ENCODE results near the gene SAPCD1. TPM values are rescaled to one million over a fixed set of nuclear protein-coding genes. Genes with fewer than 3 reads are reported as not detected.

The SAPCD1 gene
- total RNA-seq, 2 donors from 2014 or later: 7.9 to 8.4 TPM

DNA sequence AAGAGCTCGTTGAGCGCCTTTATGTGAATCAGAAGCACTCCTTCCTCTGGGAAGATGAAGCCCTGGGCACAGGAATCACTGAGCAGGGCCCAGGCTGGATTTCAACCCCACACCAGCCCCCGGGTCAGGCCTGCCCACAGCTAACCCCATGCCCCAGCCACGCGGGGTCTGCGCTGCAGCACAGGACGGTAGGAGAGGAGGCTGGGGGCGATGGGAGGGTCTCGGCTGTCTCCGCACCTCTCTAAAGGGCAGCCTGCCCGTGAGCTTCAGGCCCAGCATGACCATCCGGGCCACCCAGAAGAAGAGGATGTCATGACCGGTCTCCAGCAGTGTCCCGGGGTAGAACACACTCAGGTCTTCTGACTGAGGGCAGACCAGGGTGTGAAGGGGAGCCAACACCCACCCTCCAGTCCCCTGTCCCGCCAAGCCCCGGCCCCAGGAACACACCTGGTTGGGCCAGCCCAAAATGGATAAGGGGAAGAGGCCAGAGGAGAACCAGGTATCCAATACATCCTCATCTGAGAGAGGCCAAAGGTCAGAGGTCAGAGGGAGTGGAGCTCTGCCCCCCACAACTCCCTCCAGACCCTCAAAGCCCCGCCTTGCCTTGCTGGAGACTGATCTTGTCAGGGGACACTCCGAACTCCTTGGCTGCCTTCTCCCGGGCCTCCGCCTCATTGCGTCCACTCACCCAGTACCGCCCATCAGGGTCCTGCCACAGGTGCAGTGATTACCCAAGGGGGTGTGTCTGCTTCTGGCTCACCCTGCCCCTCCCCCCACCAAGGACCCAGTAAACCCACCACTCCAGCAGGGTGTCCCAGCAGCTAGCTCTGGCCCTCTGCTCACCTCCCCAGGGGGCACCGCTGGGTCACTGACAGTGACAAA, 19.0 kb downstream of the SAPCD1 start:
- 93 to 96% methylated on average over 19 to 23 of the region's 23 CpGs for WGBS, 2 experiments (ENCODE audit: insufficient coverage in 1 of 2, insufficient read length in 1 of 2)
- peaks cover 44% of the 10 kb centered on the region for H3K36me3 Mint-ChIP-seq (ENCODE audit: low read depth)
- H3K9me3 ChIP-seq (ENCODE audit: control insufficient read depth, low read length): no peaks in the 10 kb centered on the region

DNA sequence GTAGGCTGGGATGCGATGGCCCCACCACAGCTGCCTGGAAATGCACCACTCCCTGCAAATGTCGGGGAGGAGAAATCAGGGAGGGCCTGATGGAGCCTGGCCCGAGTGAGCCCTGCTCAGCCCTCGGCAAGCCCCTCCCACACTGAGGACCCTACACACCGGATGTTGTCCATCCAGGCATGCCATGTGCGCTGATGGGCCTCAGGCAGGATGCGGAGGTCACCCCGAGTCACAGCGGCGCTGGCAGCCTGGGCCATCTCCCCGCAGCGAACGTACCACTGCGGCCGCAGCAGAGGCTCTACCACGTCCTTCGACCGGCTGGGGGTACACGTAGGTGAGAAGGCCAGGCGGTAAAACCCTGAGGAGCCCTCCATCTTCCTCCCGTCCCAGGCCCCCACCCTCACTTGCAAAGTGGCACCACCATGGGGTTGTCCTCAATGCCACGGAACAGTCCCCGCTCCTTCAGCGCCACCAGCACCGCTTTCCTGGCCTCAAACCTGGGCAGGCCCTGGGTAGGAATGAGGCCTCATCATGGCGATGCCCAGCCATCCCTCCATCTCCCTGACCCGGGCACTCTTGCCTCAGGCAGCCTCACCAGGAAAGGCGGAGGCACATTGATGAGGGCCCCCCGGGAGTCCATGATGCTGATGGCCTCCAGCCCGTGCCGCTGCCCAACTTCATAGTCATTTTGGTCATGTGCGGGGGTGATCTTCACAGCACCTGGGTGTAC, 19.8 kb downstream of the SAPCD1 start:
- Histone ChIP-seq H3K4me3 (ENCODE audit: low read length) (no peak overlapping the region), H3K27ac (ENCODE audit: low read depth, low read length) (no peak overlapping the region), H3K36me3 (ENCODE audit: control insufficient read depth, insufficient read depth, low read length) (peaks cover 56% of the 10 kb centered on the region), H3K4me1 (ENCODE audit: control insufficient read depth, insufficient read depth, low read length) (no peaks in the 10 kb centered on the region), H3K9me3 (ENCODE audit: control insufficient read depth, low read length) (no peaks in the 10 kb centered on the region), H3K27me3 (ENCODE audit: control insufficient read depth, insufficient read depth, low read length, poor library complexity, severe bottlenecking) (no peaks in the 10 kb centered on the region), H3K9ac (ENCODE audit: extremely low read depth, low read length, poor library complexity, severe bottlenecking) (no peak overlapping the region)
- no peak for DNase-seq
- H3K27me3 Mint-ChIP-seq (ENCODE audit: insufficient read depth): no peaks in the 10 kb centered on the region
- WGBS, 2 experiments (ENCODE audit: insufficient coverage in 1 of 2, insufficient read length in 1 of 2): 96 to 97% methylated on average over 26 to 32 of the region's 32 CpGs
- no peak overlapping the region for H3K4me3 Mint-ChIP-seq
- TF ChIP-seq, protein P1, sequence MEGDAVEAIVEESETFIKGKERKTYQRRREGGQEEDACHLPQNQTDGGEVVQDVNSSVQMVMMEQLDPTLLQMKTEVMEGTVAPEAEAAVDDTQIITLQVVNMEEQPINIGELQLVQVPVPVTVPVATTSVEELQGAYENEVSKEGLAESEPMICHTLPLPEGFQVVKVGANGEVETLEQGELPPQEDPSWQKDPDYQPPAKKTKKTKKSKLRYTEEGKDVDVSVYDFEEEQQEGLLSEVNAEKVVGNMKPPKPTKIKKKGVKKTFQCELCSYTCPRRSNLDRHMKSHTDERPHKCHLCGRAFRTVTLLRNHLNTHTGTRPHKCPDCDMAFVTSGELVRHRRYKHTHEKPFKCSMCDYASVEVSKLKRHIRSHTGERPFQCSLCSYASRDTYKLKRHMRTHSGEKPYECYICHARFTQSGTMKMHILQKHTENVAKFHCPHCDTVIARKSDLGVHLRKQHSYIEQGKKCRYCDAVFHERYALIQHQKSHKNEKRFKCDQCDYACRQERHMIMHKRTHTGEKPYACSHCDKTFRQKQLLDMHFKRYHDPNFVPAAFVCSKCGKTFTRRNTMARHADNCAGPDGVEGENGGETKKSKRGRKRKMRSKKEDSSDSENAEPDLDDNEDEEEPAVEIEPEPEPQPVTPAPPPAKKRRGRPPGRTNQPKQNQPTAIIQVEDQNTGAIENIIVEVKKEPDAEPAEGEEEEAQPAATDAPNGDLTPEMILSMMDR (conservative IDR thresholded peaks at IDR 0.05): no peak
- H3K4me1 Mint-ChIP-seq: no peaks in the 10 kb centered on the region
- H3K9me3 Mint-ChIP-seq: no peaks in the 10 kb centered on the region
- no peak overlapping the region for H3K27ac Mint-ChIP-seq
- H3K36me3 Mint-ChIP-seq (ENCODE audit: low read depth): peaks cover 48% of the 10 kb centered on the region

More for the DNA sequence above, 19.0 kb downstream of the SAPCD1 start:
- no peaks in the 10 kb centered on the region for H3K4me1 ChIP-seq (ENCODE audit: control insufficient read depth, insufficient read depth, low read length)
- peaks cover 51% of the 10 kb centered on the region for H3K36me3 ChIP-seq (ENCODE audit: control insufficient read depth, insufficient read depth, low read length)
- Mint-ChIP-seq H3K27ac (no peak overlapping the region), H3K27me3 (ENCODE audit: insufficient read depth) (no peaks in the 10 kb centered on the region), H3K9me3 (no peaks in the 10 kb centered on the region), H3K4me1 (no peaks in the 10 kb centered on the region), H3K4me3 (no peak overlapping the region)
- TF ChIP-seq, protein P1 (conservative IDR thresholded peaks at IDR 0.05): no peak
- H3K27me3 ChIP-seq (ENCODE audit: control insufficient read depth, insufficient read depth, low read length, poor library complexity, severe bottlenecking): no peaks in the 10 kb centered on the region
- H3K27ac ChIP-seq (ENCODE audit: low read depth, low read length): no peak overlapping the region
- no peak overlapping the region for H3K9ac ChIP-seq (ENCODE audit: extremely low read depth, low read length, poor library complexity, severe bottlenecking)
- no peak overlapping the region for H3K4me3 ChIP-seq (ENCODE audit: low read length)
- DNase-seq: no peak

DNA sequence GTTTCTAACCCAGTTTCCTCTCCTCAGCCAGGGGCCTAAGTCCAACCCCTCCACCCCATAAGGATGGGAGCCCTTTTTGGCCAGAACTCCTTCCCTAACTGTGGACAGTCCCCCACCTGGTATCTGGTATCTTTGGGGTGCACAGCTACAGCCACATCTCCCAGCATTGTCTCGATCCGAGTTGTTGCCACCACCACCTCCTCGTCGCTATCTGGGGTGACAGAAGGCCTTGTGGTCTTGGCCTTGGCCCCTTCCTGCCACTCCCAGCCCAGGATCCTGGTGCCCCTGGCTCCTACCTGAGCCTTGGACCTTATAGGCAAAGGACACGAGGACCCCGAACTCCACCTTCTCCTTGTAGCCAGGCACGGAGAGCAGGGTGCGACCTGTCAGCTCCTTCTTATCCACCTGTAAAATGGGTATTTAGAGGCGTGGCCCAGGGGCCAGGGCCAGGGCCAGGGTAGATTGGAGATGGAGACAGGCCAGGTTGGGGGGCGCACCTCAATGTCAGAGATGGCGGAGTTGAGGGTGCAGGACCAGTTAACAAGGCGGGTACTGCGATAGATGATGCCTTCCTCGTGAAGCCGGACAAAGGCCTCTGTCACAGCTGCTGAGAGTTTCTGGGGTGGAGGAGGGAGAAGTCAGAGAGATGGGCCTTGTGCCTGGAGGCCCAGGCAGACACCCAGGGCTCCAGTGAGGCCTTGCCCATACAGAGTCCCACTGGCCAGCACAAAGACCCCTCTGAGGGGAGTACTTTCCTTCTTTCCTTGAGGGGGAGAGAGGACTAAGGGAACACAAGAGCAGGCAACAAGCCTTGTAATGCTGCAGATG, 21.9 kb downstream of the SAPCD1 start:
- H3K9me3 ChIP-seq (ENCODE audit: control insufficient read depth, low read length): no peaks in the 10 kb centered on the region
- H3K4me1 ChIP-seq (ENCODE audit: control insufficient read depth, insufficient read depth, low read length): no peaks in the 10 kb centered on the region
- H3K36me3 ChIP-seq (ENCODE audit: control insufficient read depth, insufficient read depth, low read length): peaks cover 55% of the 10 kb centered on the region
- no peak overlapping the region for H3K27ac ChIP-seq (ENCODE audit: low read depth, low read length)
- no peaks in the 10 kb centered on the region for H3K9me3 Mint-ChIP-seq
- no peak for DNase-seq
- 95% methylated on average over 12 to 15 of the region's 15 CpGs for WGBS, 2 experiments (ENCODE audit: insufficient coverage in 1 of 2, insufficient read length in 1 of 2)
- H3K4me1 Mint-ChIP-seq: no peaks in the 10 kb centered on the region
- no peaks in the 10 kb centered on the region for H3K27me3 Mint-ChIP-seq (ENCODE audit: insufficient read depth)
- no peak overlapping the region for H3K27ac Mint-ChIP-seq
- no peaks in the 10 kb centered on the region for H3K27me3 ChIP-seq (ENCODE audit: control insufficient read depth, insufficient read depth, low read length, poor library complexity, severe bottlenecking)
- H3K4me3 Mint-ChIP-seq: no peak overlapping the region
- TF ChIP-seq, protein P1 (conservative IDR thresholded peaks at IDR 0.05): no peak
- H3K36me3 Mint-ChIP-seq (ENCODE audit: low read depth): peaks cover 46% of the 10 kb centered on the region
- H3K4me3 ChIP-seq (ENCODE audit: low read length): no peak overlapping the region
- no peak overlapping the region for H3K9ac ChIP-seq (ENCODE audit: extremely low read depth, low read length, poor library complexity, severe bottlenecking)

Data from endodermal cell (in vitro differentiated cells).